Endothelial cell of umbilical vein (primary cell): ENCODE measurements around the gene TESMIN. TPM values are rescaled to one million over a fixed set of nuclear protein-coding genes. Genes with fewer than 3 reads are reported as not detected.

ENCODE experiments used
- BruUV-seq: library from RNA; stranded (reverse); fragments of 400-500 nt; replicated peaks from 2 replicates; lab custom pipeline; 2021; lab: Mats Ljungman, UMichigan
- CTCF ChIA-PET: fragments of 300-600, 350-600 bp; sonication (Branson Sonifier 250); formaldehyde crosslinking; loops from one replicate; lab custom pipeline; 2021; ENCODE audit warnings: antibody characterized with exemption, inconsistent platforms; lab: Charles Lee
- POLR2A ChIA-PET: fragments of 300-600, 350-600 bp; sonication (Branson Sonifier 250); formaldehyde crosslinking; loops from one replicate; lab custom pipeline; 2021; ENCODE audit warnings: antibody characterized with exemption, inconsistent platforms; lab: Charles Lee
- DNase-seq: peaks from one replicate; pipeline ENCODE4 v3.0.0-alpha.2; 2011; ENCODE audit warnings: low read depth, low spot score
- FAIRE-seq: peaks from 2 replicates; lab custom pipeline; 2011; peaks lifted over from hg19 to GRCh38; lab: Jason Lieb, UNC
- H2AFZ ChIP-seq: 2 replicates; pipeline ENCODE4 v1.6.0; 2012; ENCODE audit warnings: low read depth, low read length, control low read depth, inconsistent platforms
- H3K27ac ChIP-seq: 2 replicates; pipeline ENCODE4 v1.5.1; 2011; ENCODE audit warnings: low read depth, mild to moderate bottlenecking, control low read depth, low read length, moderate library complexity; ENCODE audit not compliant: insufficient read depth
- H3K27me3 ChIP-seq, 2 experiments: 2 replicates each; pipeline versions ENCODE4 v1.6.0 to v1.6.1; 2011; ENCODE audit warnings: low read length in 2 of 2, mixed read lengths in 1 of 2; ENCODE audit not compliant: control insufficient read depth in 2 of 2, insufficient read depth in 2 of 2
- H3K36me3 ChIP-seq, 2 experiments: 2 replicates in 1 of 2; 3 replicates in 1 of 2; pipeline ENCODE4 v1.5.1; 2011; ENCODE audit warnings: low read length in 2 of 2, mild to moderate bottlenecking in 1 of 2, moderate library complexity in 1 of 2; ENCODE audit not compliant: control insufficient read depth in 2 of 2, insufficient read depth in 2 of 2; ENCODE audit errors: extremely low read depth in 1 of 2
- H3K4me1 ChIP-seq: 3 replicates; pipeline ENCODE4 v1.5.1; 2011; ENCODE audit warnings: mild to moderate bottlenecking, low read length; ENCODE audit not compliant: control insufficient read depth, insufficient read depth; ENCODE audit errors: extremely low read depth
- H3K4me2 ChIP-seq: 2 replicates; pipeline ENCODE4 v1.6.1; 2011; ENCODE audit warnings: low read length, control low read depth, mixed read lengths; ENCODE audit not compliant: insufficient read depth
- H3K4me3 ChIP-seq, 3 experiments: fragments of 200-600 bp in 1 of 3; sonication (generic), shearing (Covaris generic) in 1 of 3; replicated peaks in 1 of 3; 2 replicates each; pipeline ENCODE4 v1.5.1; 2011 to 2016; ENCODE audit warnings: control low read depth in 3 of 3, low read length in 3 of 3, mild to moderate bottlenecking in 2 of 3, inconsistent platforms in 1 of 3, low read depth in 1 of 3, moderate library complexity in 1 of 3; ENCODE audit not compliant: insufficient read depth in 1 of 3
- H3K79me2 ChIP-seq: 2 replicates; pipeline ENCODE4 v1.6.0; 2012; ENCODE audit warnings: low read length, inconsistent platforms; ENCODE audit not compliant: control insufficient read depth, insufficient read depth
- H3K9ac ChIP-seq: replicated peaks from 2 replicates; pipeline ENCODE3; 2011; ENCODE audit warnings: low read length, control low read depth; ENCODE audit not compliant: insufficient read depth; ENCODE audit errors: extremely low read depth
- H3K9me1 ChIP-seq: replicated peaks from 3 replicates; pipeline ENCODE4 v1.6.0; 2011; ENCODE audit warnings: mild to moderate bottlenecking, low read length; ENCODE audit not compliant: control insufficient read depth, insufficient read depth; ENCODE audit errors: extremely low read depth
- H3K9me3 ChIP-seq: replicated peaks from 2 replicates; pipeline ENCODE4 v1.5.1; 2012; ENCODE audit warnings: low read length, inconsistent platforms; ENCODE audit not compliant: control insufficient read depth, insufficient read depth
- H4K20me1 ChIP-seq: replicated peaks from 2 replicates; pipeline ENCODE3; 2011; ENCODE audit warnings: mild to moderate bottlenecking, low read length; ENCODE audit not compliant: control insufficient read depth, insufficient read depth; ENCODE audit errors: extremely low read depth
- EZH2 ChIP-seq: IDR thresholded peaks from 2 replicates; pipeline ENCODE4 v1.6.1; 2012; ENCODE audit warnings: borderline replicate concordance, low read depth, mild to moderate bottlenecking, moderate library complexity, low read length, inconsistent platforms; ENCODE audit not compliant: severe bottlenecking
- FOS ChIP-seq: IDR thresholded peaks from 2 replicates; pipeline ENCODE4 v1.6.1; 2011; ENCODE audit warnings: mild to moderate bottlenecking, low read length, moderate library complexity, borderline replicate concordance; ENCODE audit not compliant: insufficient read depth
- GATA2 ChIP-seq: IDR thresholded peaks from 2 replicates; pipeline ENCODE4 v1.7.0; 2011; ENCODE audit warnings: low read depth, mild to moderate bottlenecking, moderate library complexity, mixed read lengths, low read length; ENCODE audit not compliant: insufficient read length, insufficient read depth
- JUN ChIP-seq: IDR thresholded peaks from 2 replicates; pipeline ENCODE4 v1.6.1; 2011; ENCODE audit warnings: borderline replicate concordance, low read depth; ENCODE audit not compliant: insufficient read length, insufficient read depth
- MYC ChIP-seq: IDR thresholded peaks from one replicate; pipeline ENCODE4 v1.6.1; 2011; ENCODE audit warnings: mild to moderate bottlenecking, low read depth, low read length
- POLR2A ChIP-seq: IDR thresholded peaks from 2 replicates; pipeline ENCODE4 v1.6.1; 2012; ENCODE audit warnings: low read depth, mild to moderate bottlenecking, control low read depth, low read length
- POLR2AphosphoS5 ChIP-seq: IDR thresholded peaks from 2 replicates; pipeline ENCODE4 v1.6.1; 2012; ENCODE audit warnings: low read depth, mild to moderate bottlenecking, control low read depth, low read length, moderate library complexity; ENCODE audit not compliant: insufficient read depth
- dilution Hi-C: fragments of 300-500 bp; cut with MboI; formaldehyde crosslinking; loops from one replicate; pipeline ENCODE4 v1.15.0; 2019; ENCODE audit warnings: low sequenced_read_pairs; ENCODE audit not compliant: extremely low pct_ligation_motif_present
- intact Hi-C: fragments of 100-400 bp; cut with micrococcal nuclease; formaldehyde crosslinking; loops from one replicate; pipeline ENCODE4 v1.10.0; 2022
- polyA plus RNA-seq, 4 experiments: library from polyadenylated mRNA; depleted of rRNA in 3 of 4; stranded (reverse) in 3 of 4; unstranded in 1 of 4; fragments of >200 nt; gene quantifications; 2 replicates each; pipeline versions ENCODE4 v1.2.1 to v1.2.3, GENCODE V29; 2011 to 2012; ENCODE audit warnings: missing spikeins in 1 of 4
- total RNA-seq: library from RNA; stranded (reverse); gene quantifications from 2 replicates; pipeline ENCODE4 v1.2.3, GENCODE V29; 2021
- TF ChIP-seq, protein P1 (sequence below), 2 donors: IDR thresholded peaks; 1 replicate in 1 of 2; 2 replicates in 1 of 2; pipeline ENCODE4 v1.5.1; 2011; ENCODE audit warnings: low read length in 2 of 2, mild to moderate bottlenecking in 2 of 2, moderate library complexity in 2 of 2, control low read depth in 1 of 2, inconsistent platforms in 1 of 2, low read depth in 1 of 2; ENCODE audit not compliant: insufficient read depth in 1 of 2; ENCODE audit errors: extremely low read depth in 1 of 2

TESMIN gene
- total and polyA plus RNA-seq, 2 donors (not counting 3 experiments of a cell fraction or from before 2014, with no cell fraction given): 1.7 to 6.1 TPM

- TF ChIP-seq POLR2AphosphoS5 (no peak), POLR2A (no peak), MYC (no peak), FOS (no peak), EZH2 (no peak), GATA2 (no peak), JUN (no peak)
- TF ChIP-seq, protein P1, sequence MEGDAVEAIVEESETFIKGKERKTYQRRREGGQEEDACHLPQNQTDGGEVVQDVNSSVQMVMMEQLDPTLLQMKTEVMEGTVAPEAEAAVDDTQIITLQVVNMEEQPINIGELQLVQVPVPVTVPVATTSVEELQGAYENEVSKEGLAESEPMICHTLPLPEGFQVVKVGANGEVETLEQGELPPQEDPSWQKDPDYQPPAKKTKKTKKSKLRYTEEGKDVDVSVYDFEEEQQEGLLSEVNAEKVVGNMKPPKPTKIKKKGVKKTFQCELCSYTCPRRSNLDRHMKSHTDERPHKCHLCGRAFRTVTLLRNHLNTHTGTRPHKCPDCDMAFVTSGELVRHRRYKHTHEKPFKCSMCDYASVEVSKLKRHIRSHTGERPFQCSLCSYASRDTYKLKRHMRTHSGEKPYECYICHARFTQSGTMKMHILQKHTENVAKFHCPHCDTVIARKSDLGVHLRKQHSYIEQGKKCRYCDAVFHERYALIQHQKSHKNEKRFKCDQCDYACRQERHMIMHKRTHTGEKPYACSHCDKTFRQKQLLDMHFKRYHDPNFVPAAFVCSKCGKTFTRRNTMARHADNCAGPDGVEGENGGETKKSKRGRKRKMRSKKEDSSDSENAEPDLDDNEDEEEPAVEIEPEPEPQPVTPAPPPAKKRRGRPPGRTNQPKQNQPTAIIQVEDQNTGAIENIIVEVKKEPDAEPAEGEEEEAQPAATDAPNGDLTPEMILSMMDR (IDR thresholded peaks at IDR 0.05; ENCODE audit: extremely low read depth in 1 of 2, insufficient read depth in 1 of 2, low read depth in 1 of 2, low read length in 2 of 2): no peak
- dilution Hi-C loops: no loop called here
- no peak overlapping the region for H3K9ac ChIP-seq
- no peaks in the 10 kb centered on the region for H3K9me3 ChIP-seq
- no peaks in the 10 kb centered on the region for H3K4me1 ChIP-seq
- no peak for DNase-seq
- BruUV-seq: no TSS peak
- CTCF ChIA-PET: interaction anchor here (1.4 kb wide), 1 partner anchor 152 kb away, joined by 4 read pairs; no protein-coding TSS in a partner anchor
- H2AFZ ChIP-seq: no peak overlapping the region
- no peaks in the 10 kb centered on the region for H4K20me1 ChIP-seq
- H3K79me2 ChIP-seq: no peaks in the 10 kb centered on the region
- H3K9me1 ChIP-seq: no peaks in the 10 kb centered on the region
- no peaks in the 10 kb centered on the region for H3K27me3 ChIP-seq
- H3K4me2 ChIP-seq: no peak overlapping the region
- H3K36me3 ChIP-seq: peaks cover 0 to 36% of the 10 kb centered on the region in 2 experiments
- intact Hi-C loops: no loop called here
- POLR2A ChIA-PET: no interaction called here
- H3K27ac ChIP-seq: no peak overlapping the region
- H3K4me3 ChIP-seq: no peak overlapping the region
- FAIRE-seq: no peak
These were observed 33.3 kb upstream of the TESMIN start for GRCh38 chr11:68784653-68785052.
